Measurements from ENCODE around the gene CGB2. TPM values are rescaled to one million over a fixed set of nuclear protein-coding genes. Genes with fewer than 3 reads are reported as not detected.

Gene CGB2
- total RNA-seq, 1 donor from 2014 or later = not detected

- Mint-ChIP-seq H3K4me3 (no peak overlapping the region), H3K27ac (peak overlapping the region; percentile 15)
Measured at GRCh38 chr19:49061000-49061399, 29.3 kb downstream of the CGB2 start.

GRCh38 chr19:49061445-49061844 is 29.8 kb downstream of the CGB2 start:
- Mint-ChIP-seq H3K4me3 (no peak overlapping the region), H3K9me3 (no peaks in the 10 kb centered on the region), H3K27ac (no peak overlapping the region), H3K4me1 (ENCODE audit: unreplicated experiment) (peaks cover 23% of the 10 kb centered on the region), H3K27me3 (peaks cover 37% of the 10 kb centered on the region), H3K36me3 (no peaks in the 10 kb centered on the region)
- TF ChIP-seq CTCF (conservative IDR thresholded peaks at IDR 0.05) = no peak
- no peak for DNase-seq (ENCODE audit: extremely low spot score, unreplicated experiment)

More at GRCh38 chr19:49061000-49061399, 29.3 kb downstream of the CGB2 start:
- H3K9me3 Mint-ChIP-seq = no peaks in the 10 kb centered on the region
- H3K4me1 Mint-ChIP-seq (ENCODE audit: unreplicated experiment) = peaks cover 22% of the 10 kb centered on the region
- no peak for DNase-seq (ENCODE audit: extremely low spot score, unreplicated experiment)
- peaks cover 35% of the 10 kb centered on the region for H3K27me3 Mint-ChIP-seq
- TF ChIP-seq CTCF (conservative IDR thresholded peaks at IDR 0.05) = no peak
- no peaks in the 10 kb centered on the region for H3K36me3 Mint-ChIP-seq

GRCh38 chr19:49064029-49064629 is 32.4 kb downstream of the CGB2 start:
- no peak for DNase-seq (ENCODE audit: extremely low spot score, unreplicated experiment)
- peaks cover 24% of the 10 kb centered on the region for H3K4me1 Mint-ChIP-seq (ENCODE audit: unreplicated experiment)
- H3K9me3 Mint-ChIP-seq = no peaks in the 10 kb centered on the region
- peaks cover 35% of the 10 kb centered on the region for H3K27me3 Mint-ChIP-seq
- H3K27ac Mint-ChIP-seq = no peak overlapping the region
- peak overlapping the region; percentile 67 for H3K4me3 Mint-ChIP-seq
- no peak for TF ChIP-seq CTCF (conservative IDR thresholded peaks at IDR 0.05)
- no peaks in the 10 kb centered on the region for H3K36me3 Mint-ChIP-seq

GRCh38 chr19:49064768-49065611 is 33.3 kb downstream of the CGB2 start, which contains the start of gene NTF4:
TSS of gene NTF4 (minus strand) at chr19:49064818. CDS start at chr19:49061997, 2,821 bp downstream.
- peak; percentile 78 for DNase-seq (ENCODE audit: extremely low spot score, unreplicated experiment)
- H3K36me3 Mint-ChIP-seq = no peaks in the 10 kb centered on the region
- H3K27me3 Mint-ChIP-seq = peaks cover 38% of the 10 kb centered on the region
- H3K27ac Mint-ChIP-seq = no peak within 1 kb of the TSS
- TF ChIP-seq CTCF (conservative IDR thresholded peaks at IDR 0.05) = no peak
- peaks cover 20% of the 10 kb centered on the region for H3K4me1 Mint-ChIP-seq (ENCODE audit: unreplicated experiment)
- peak within 1 kb of the TSS; percentile 67 for H3K4me3 Mint-ChIP-seq
- H3K9me3 Mint-ChIP-seq = peaks cover 5% of the 10 kb centered on the region

GRCh38 chr19:49065905-49066512 is 34.3 kb downstream of the CGB2 start:
- Mint-ChIP-seq H3K4me3 (peak overlapping the region; percentile 58), H3K36me3 (no peaks in the 10 kb centered on the region), H3K27ac (no peak overlapping the region), H3K9me3 (peaks cover 10% of the 10 kb centered on the region), H3K27me3 (peaks cover 48% of the 10 kb centered on the region), H3K4me1 (ENCODE audit: unreplicated experiment) (peaks cover 20% of the 10 kb centered on the region)
- DNase-seq (ENCODE audit: extremely low spot score, unreplicated experiment) = no peak
- TF ChIP-seq CTCF (conservative IDR thresholded peaks at IDR 0.05) = no peak
